ELR (cell line): ENCODE results near the gene PREB.

ENCODE experiments used
- DNase-seq: peaks from one replicate; pipeline ENCODE4 v3.0.0-alpha.2; 2015; ENCODE audit warnings: low read depth

The PREB gene

GRCh38 chr2:27082773-27083409 lies 51.5 kb downstream of the PREB start:
- no peak for DNase-seq

- no peak for DNase-seq
Observed at GRCh38 chr2:27081984-27082772, 52.3 kb downstream of the PREB start.
